Stimulated activated CD4-positive, alpha-beta T cell treated with anti-CD3 and anti-CD28 coated beads, Interleukin-15, amount 100 ng/mL, for 48 hours (primary cell): ENCODE data around the gene IL10.
A peak's percentile ranks its signal among the peaks of the same experiment; 100 is the strongest.

ENCODE experiments used
- DNase-seq, 2 donors: peaks; one replicate each; pipeline ENCODE4 v3.0.0-alpha.2; 2020; ENCODE audit warnings: low read depth in 2 of 2

Gene IL10

DNA sequence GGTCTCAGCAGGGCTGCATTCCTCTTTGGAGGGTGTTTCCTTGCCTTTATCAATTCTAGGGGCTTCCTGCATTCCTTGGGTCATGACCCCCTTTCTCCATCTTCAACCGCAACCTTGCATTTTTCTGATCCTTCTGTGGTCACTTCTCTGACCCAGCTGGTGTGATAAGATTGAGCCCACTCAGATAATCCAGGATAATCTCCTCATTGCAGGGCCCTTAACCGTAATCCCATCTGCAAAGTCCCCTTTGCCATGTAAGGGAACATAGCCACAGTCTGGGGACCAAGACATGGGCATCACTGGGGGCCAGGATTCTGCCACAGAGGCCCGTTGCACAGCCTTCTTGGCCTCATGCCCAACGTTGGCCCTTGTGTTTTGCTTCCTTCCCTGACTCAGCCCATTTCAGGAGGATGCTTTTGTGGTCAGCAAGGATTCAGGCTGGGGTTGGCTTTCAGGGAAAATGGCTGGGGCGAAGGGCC is 36.7 kb downstream of the IL10 start:
- no peak for DNase-seq

DNA sequence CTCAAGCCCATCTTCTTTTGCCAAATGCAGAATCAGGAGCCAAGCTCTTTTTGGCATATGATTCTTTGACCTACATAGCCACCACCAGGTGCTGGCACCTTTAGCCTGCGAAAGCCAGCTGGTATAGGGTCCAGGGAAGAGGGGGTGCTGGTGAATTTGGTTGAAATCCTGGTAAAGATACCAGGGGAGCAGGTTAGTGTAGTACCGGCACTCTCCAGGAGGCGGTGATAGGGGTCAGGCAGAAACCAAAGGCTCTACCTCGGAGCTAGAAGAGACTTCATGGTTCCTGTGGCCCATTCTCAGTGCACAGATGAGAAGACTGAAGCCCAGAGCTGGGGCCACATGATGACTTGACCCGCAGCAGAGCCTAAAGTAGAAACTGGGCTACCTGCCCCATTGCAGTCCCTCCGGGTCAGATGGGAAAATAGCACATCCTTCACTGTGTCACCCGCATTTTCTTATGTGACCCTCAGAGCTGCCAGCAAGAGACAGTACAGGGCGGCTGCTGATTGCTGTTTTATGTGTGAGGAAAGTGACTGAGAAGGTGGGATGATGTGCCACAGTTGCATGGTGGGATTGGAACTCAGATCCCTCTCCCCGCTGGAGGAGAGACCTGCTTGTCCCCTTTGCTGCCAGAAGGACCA is 37.7 kb downstream of the IL10 start:
- peak in 1 of 2 donors; percentile 71 for DNase-seq

- DNase-seq = no peak
Measured at GRCh38 chr1:206732992-206733391, 39.3 kb downstream of the IL10 start.

DNA sequence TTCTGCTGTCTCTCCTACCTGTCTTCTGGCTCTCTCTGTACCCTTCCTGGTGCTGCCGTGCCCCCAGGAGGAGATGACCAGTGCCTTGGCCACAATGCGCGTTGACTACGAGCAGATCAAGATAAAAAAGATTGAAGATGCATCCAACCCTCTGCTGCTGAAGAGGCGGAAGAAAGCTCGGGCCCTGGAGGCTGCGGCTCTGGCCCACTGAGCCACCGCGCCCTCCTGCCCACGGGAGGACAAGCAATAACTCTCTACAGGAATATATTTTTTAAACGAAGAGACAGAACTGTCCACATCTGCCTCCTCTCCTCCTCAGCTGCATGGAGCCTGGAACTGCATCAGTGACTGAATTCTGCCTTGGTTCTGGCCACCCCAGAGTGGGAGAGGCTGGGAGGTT is 39.8 kb downstream of the IL10 start:
- no peak for DNase-seq

DNA sequence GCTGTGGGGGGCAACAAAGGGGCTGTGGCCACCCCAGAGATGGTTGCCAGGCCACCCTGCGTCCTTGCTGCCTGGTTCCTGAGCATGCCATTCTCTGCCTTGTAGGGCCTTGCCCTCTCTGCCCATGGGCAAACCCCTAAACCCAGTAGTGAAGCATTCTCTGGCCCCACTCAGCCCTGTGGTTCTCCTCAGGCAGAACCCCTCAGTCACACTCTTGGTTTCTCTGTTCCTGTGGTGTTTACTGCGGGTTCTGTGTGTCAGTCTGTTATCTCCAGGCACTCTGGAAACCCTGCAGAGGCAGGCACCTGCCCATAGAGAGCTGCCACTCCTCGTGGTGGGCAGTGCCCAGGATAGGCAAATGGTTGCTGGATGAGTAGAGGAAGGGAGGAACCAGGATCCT is 42.8 kb downstream of the IL10 start:
- DNase-seq = no peak

DNA sequence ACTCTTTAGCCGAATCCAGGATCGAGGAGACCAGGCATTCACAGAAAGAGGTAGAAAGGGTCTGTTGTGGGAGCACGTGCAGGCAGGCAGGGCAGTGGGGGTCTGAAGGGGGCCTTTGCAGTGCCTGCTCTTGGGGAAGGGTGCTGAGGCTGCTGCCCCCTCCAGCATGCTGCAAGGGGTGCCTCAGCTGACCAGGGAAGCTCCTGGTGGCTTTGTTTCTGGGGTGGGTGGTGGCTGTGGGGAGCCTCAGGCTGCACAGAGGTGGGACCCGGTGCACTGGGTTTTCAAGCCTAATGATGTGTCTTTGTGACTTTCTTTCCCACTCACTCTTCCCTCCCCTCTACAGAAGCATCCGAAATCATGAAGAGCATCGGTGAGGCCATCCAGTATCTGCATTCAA is 43.2 kb downstream of the IL10 start:
- no peak for DNase-seq

- no peak for DNase-seq
Measured at GRCh38 chr1:206728697-206728987, 43.7 kb downstream of the IL10 start.

DNA sequence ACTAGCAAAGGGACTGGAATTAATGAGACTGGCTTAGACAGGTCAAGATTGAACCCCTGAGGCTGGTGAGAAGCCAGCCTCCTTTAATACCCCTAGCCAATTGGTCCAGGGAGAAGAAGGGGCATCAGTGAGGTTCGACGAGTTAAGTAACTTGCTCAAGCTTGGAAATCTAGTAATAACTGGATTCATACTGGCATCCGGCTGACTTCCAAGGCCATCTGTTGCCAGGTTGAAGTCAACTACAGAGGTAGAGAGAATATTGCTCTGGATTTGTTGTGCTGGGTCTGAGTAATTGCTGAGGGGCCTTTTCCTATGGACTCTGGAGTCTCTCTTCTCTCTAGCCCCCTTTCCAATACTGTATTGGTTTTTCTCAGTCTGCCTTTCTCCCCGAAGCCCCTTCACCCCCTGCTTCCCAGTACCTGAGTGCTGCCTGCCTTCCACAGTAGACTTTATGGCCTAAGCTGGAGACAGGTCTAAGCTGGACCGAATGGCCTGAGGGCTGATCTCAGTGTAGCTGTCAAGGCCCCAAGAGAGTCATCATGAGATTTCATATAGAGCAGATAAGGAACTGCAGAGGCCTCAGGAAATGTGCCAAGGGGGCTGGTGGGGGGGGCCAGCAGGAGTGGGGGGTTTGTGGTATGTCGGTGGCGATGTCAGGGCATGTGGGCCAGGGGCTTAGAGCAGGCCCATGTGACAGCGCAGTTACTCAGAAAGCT is 44.2 kb downstream of the IL10 start:
- no peak for DNase-seq

GRCh38 chr1:206725109-206725963 is 47.0 kb downstream of the IL10 start:
- peak in 1 of 2 donors; percentile 65 for DNase-seq

- no peak for DNase-seq
Measured at GRCh38 chr1:206723805-206724472, 48.4 kb downstream of the IL10 start.

DNA sequence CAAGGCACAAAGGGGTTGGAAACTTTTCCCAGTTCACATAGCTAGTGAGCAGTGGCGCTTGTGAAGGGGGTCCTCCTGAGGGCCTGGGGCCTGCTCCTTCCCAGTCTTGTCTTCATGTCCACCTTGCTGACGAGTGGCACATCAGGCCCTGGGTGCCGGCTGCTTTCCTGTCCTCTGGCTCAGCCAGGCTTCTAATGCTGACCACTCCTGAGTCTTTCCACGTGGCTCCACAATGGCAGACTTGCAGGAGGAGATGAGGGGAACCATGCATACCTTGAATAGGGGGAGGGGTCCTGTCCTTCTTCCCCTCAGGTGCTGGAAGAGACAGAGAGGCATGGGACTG is 48.9 kb downstream of the IL10 start:
- no peak for DNase-seq

- no peak for DNase-seq
Measured at GRCh38 chr1:206722751-206723461, 49.4 kb downstream of the IL10 start.

- no peak for DNase-seq
Measured at GRCh38 chr1:206721454-206721853, 50.8 kb downstream of the IL10 start.

GRCh38 chr1:206719169-206719839 is 53.0 kb downstream of the IL10 start:
- no peak for DNase-seq

DNA sequence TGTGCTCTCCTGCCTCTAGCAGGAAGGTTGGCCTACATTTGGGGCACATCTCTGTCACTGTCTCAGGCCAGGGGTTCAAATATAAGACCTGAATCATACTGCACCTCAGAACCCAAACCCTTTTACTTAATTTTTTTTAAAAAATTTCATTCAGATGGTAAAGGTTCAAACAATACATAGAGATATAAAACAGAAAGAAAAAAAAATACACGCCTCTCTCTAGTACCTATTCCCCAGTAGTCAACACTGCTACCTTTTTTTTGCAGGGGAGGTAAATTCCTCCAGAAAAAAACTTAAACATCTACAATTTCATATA is 54.7 kb downstream of the IL10 start:
- no peak for DNase-seq
